Body of pancreas (tissue), 4 donors: ENCODE data around the gene STK25. TPM values are rescaled to one million over a fixed set of nuclear protein-coding genes. Genes with fewer than 3 reads are reported as not detected.

Source experiments
- ATAC-seq: fragments of 150-250 bp; one replicate; pipeline ENCODE4 v1.9.1; 2016
- DNase-seq, 4 donors: peaks; one replicate each; pipeline ENCODE4 v3.0.0-alpha.2; 2019
- H3K27ac ChIP-seq, 4 donors: fragments of 200-600 bp; sonication (generic); 1 replicate in 3 of 4; 2 replicates in 1 of 4; pipeline versions ENCODE4 v1.5.1 to v1.6.1; 2016 to 2019; ENCODE audit warnings: mild to moderate bottlenecking in 1 of 4, mixed read lengths in 1 of 4, moderate library complexity in 1 of 4
- H3K27me3 ChIP-seq, 2 donors: fragments of 200-600 bp; sonication (generic); one replicate each; pipeline ENCODE4 v1.6.0; 2016; ENCODE audit warnings: mild to moderate bottlenecking in 1 of 2
- H3K36me3 ChIP-seq, 2 donors: fragments of 200-600 bp; sonication (generic); replicated peaks in 1 of 2; 2 replicates each; pipeline ENCODE4 v1.5.1; 2016; ENCODE audit warnings: low read depth in 2 of 2; ENCODE audit not compliant: insufficient read depth in 1 of 2
- H3K4me1 ChIP-seq: fragments of 200-600 bp; sonication (generic); one replicate; pipeline ENCODE4 v1.6.0; 2016
- H3K4me3 ChIP-seq, 2 donors: fragments of 200-600 bp; sonication (generic); 1 replicate in 1 of 2; 2 replicates in 1 of 2; pipeline ENCODE4 v1.5.1; 2016 to 2019
- H3K9me3 ChIP-seq, 3 donors: fragments of 200-600 bp; sonication (generic); 1 replicate in 2 of 3; 2 replicates in 1 of 3; pipeline ENCODE4 v1.5.1; 2016
- POLR2A ChIP-seq, 3 donors: fragments of 450-650 bp; IDR thresholded peaks; one replicate each; pipeline ENCODE4 v1.6.1; 2016; ENCODE audit warnings: antibody characterized with exemption in 3 of 3, mild to moderate bottlenecking in 2 of 3
- WGBS, 2 donors: methylation state at CpG; one replicate each; pipeline ENCODE4 v1.1.5; 2017; 5-methylcytosine and 5-hydroxymethylcytosine counted together
- intact Hi-C: fragments of 100-400 bp; cut with DNase I; formaldehyde crosslinking; loops from one replicate; pipeline ENCODE4 v1.15.1; 2023
- total RNA-seq, 2 donors: library from RNA; depleted of rRNA; stranded (reverse); fragments of >200 nt; gene quantifications; one replicate each; pipeline ENCODE4 v1.1.0, GENCODE V29; 2016
- TF ChIP-seq, protein P1 (sequence below), 7 experiments: fragments of 450-650 bp in 4 of 7; fragments of 200-600 bp in 3 of 7; sonication (generic) in 3 of 7; IDR thresholded peaks; one replicate each; pipeline ENCODE4 v1.5.1; 2016 to 2019; ENCODE audit warnings: antibody characterized with exemption in 7 of 7

STK25 gene
- total RNA-seq, 2 donors from 2014 or later = 129 to 144 TPM

DNA sequence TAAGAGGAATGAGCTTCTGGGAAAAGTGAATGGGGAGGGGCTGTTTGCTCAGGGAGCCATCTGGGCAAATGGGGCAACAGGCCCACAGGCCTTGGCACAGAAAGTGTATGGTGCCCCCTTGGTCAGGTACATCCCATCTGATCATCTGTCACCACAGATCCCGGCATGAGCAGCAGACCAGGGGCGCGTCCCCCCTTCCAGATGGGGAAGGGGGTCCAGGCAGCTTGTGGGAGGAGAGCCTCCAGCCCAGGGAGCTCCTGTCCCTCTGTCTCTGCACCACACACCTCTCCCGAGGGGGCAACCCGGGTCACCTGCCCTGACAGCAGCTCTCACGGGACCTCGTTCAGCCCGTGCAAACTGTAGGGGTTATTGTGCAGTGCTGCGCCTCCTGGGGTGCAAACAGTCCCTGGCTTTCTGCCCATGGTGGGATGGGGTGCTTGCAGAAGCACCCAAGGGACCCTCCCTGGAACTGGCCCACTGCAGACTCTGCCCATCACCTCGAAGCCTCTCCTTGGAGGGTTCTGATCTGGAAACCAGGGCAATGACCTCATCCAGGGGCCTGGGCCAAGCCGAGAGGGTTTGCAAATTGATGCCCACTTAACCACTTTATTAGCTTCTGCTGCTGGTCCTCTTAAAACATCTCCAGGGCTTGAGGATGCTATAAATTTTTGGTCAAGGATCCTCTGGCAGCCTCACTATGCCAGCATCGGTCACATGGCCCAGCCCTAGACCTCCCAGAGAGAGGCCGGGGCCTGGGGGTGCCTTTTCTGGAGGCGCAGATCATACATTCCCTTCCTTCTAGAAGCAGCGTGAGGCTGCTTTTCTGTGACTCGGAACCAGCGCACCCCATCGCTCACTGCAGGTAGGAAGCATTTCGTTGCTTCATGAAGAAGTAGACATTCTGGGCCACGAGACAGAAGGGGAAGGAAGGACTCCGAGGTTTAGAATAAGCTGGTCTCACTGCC lies 42.5 kb upstream of the STK25 start:
- no peak for DNase-seq

GRCh38 chr2:241548451-241548835 lies 40.1 kb upstream of the STK25 start:
- Histone ChIP-seq H3K27ac (no peak overlapping the region), H3K4me3 (no peak overlapping the region), H3K9me3 (no peaks in the 10 kb centered on the region), H3K36me3 (no peaks in the 10 kb centered on the region), H3K27me3 (no peaks in the 10 kb centered on the region), H3K4me1 (no peaks in the 10 kb centered on the region)
- TF ChIP-seq, protein P1, sequence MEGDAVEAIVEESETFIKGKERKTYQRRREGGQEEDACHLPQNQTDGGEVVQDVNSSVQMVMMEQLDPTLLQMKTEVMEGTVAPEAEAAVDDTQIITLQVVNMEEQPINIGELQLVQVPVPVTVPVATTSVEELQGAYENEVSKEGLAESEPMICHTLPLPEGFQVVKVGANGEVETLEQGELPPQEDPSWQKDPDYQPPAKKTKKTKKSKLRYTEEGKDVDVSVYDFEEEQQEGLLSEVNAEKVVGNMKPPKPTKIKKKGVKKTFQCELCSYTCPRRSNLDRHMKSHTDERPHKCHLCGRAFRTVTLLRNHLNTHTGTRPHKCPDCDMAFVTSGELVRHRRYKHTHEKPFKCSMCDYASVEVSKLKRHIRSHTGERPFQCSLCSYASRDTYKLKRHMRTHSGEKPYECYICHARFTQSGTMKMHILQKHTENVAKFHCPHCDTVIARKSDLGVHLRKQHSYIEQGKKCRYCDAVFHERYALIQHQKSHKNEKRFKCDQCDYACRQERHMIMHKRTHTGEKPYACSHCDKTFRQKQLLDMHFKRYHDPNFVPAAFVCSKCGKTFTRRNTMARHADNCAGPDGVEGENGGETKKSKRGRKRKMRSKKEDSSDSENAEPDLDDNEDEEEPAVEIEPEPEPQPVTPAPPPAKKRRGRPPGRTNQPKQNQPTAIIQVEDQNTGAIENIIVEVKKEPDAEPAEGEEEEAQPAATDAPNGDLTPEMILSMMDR (IDR thresholded peaks at IDR 0.05) = no peak
- no peak for TF ChIP-seq POLR2A (IDR thresholded peaks at IDR 0.05)
- intact Hi-C loops = no loop called here
- DNase-seq = no peak
- ATAC-seq = no peak
- 92% methylated on average over 2 of the region's 3 CpGs; no CpG with 5 or more reads in 1 of the 2 donors for WGBS, 2 donors

More for the DNA sequence above, 42.5 kb upstream of the STK25 start:
- 79 to 83% methylated on average over 16 to 21 of the region's 21 CpGs for WGBS, 2 donors
- H3K36me3 ChIP-seq = no peaks in the 10 kb centered on the region
- no peaks in the 10 kb centered on the region for H3K27me3 ChIP-seq
- H3K4me1 ChIP-seq = no peaks in the 10 kb centered on the region
- H3K9me3 ChIP-seq = no peaks in the 10 kb centered on the region
- TF ChIP-seq POLR2A (IDR thresholded peaks at IDR 0.05) = no peak
- TF ChIP-seq, protein P1 (IDR thresholded peaks at IDR 0.05) = no peak
- H3K27ac ChIP-seq = no peak overlapping the region
- intact Hi-C loops = no loop called here
- no peak for ATAC-seq
- H3K4me3 ChIP-seq = no peak overlapping the region

DNA sequence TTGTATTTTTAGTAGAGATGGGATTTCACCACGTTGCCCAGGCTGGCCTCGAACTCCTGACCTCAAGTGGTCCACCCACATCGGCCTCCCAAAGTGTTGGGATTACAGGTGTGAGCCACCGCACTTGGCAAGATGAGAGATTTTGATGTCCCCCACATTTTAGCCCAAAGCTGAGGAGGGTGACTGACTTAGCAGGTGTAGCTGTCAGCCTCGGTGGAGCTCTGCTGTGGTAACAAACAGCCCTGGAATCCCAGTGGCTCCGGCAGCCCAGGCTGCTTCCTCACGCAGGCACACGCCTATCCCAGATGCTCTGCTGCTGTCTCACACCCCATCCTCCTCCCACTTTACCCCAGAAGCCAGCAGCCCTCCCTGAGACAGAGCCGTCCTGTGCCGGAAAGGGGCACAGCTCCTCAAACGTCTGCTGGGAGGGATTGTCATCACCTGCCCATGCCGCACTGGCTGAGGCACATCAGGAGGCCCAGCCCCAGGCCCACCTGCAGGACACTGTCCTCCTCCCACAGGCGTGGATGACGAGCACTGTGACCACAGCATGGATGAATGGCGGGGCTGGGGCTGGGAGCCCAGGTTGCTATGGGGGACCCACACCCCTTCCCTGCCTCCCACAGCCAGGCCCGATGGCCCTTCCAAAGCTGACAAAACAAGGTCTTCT lies 39.5 kb upstream of the STK25 start:
- no peaks in the 10 kb centered on the region for H3K9me3 ChIP-seq
- no peak for DNase-seq
- intact Hi-C loops = no loop called here
- TF ChIP-seq POLR2A (IDR thresholded peaks at IDR 0.05) = no peak
- TF ChIP-seq, protein P1 (IDR thresholded peaks at IDR 0.05) = no peak
- H3K4me1 ChIP-seq = no peaks in the 10 kb centered on the region
- ATAC-seq = no peak
- H3K4me3 ChIP-seq = no peak overlapping the region
- no peaks in the 10 kb centered on the region for H3K27me3 ChIP-seq
- 78 to 96% methylated on average over 7 to 13 of the region's 16 CpGs for WGBS, 2 donors
- H3K27ac ChIP-seq = no peak overlapping the region
- H3K36me3 ChIP-seq = no peaks in the 10 kb centered on the region

DNA sequence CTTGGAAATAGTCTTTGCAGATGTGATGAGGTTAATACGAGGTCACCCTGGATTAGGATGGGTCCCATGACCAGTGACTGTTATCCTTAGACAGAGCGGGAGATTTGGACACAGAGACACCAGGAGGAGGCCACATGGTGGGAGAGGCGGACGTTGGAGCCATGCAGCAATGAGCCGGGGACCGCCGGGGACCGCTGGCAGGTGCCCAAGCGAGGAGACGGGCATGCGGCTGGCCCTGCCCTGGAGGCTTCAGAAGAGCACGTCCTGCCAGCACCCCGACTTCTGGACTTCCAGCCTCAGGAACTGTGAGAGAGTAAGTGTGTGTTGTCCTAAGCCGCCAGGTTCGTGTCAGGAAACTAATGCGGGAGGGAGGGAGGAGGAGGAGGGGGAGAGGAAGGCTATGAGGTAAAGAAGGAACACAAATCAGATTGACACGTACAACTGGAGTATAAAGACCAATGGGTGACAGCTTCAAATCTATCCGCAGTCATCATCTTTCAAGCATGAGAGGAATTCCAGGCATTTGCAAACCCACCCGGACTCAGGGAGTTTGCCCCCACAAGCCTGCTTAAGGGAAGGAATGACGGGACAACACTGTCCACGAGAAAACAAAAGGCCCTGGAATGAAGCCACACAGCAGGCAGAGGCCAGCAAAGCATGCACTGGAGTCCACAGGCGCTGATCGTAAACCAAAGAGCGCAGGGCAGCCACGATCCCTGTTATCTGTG lies 38.6 kb upstream of the STK25 start:
- no peak for ATAC-seq
- H3K27me3 ChIP-seq = no peaks in the 10 kb centered on the region
- DNase-seq = no peak
- no peak for TF ChIP-seq POLR2A (IDR thresholded peaks at IDR 0.05)
- TF ChIP-seq, protein P1 (IDR thresholded peaks at IDR 0.05) = no peak
- no peak overlapping the region for H3K27ac ChIP-seq
- no peak overlapping the region for H3K4me3 ChIP-seq
- WGBS, 2 donors = 53 to 61% methylated on average over 25 of the region's 25 CpGs
- no peaks in the 10 kb centered on the region for H3K9me3 ChIP-seq
- peaks cover under 1% of the 10 kb centered on the region for H3K4me1 ChIP-seq
- no peaks in the 10 kb centered on the region for H3K36me3 ChIP-seq
- intact Hi-C loops = no loop called here
